ENCODE data around the gene DDX56. TPM values are rescaled to one million over a fixed set of nuclear protein-coding genes. Genes with fewer than 3 reads are reported as not detected.

Gene DDX56
- total RNA-seq, 1 experiment from 2014 or later, result 120 TPM

DNA sequence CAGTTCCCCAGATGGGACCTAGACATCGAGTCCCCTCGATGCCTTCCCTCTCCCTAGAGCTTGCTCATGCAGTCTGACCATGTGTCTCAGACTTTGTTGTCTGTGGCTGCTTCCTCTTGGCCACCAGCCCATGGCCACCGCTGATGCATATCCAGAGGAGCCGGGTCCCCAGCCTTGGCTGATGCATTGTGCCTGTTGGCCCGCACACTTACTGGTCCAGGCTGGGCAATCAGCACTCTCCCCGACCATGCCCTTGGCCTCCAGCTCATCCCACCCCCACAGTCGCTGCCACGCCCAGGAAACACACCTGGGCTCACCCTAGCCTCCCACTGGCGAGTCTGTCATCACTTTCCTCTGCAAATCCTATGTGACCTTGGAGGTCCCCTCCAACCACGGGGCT is 42.7 kb downstream of the DDX56 start:
- H3K27ac Mint-ChIP-seq, result peak overlapping the region in 1 of 3 experiments; percentile 36; a peak in 1 of 7 replicates
- H3K4me3 Mint-ChIP-seq, result no peak overlapping the region
- H3K4ac ChIP-seq (ENCODE audit: low read depth, low read length), result no peak overlapping the region
- H4K91ac ChIP-seq (ENCODE audit: insufficient read length, low read depth, low read length), result no peak overlapping the region
- no peak overlapping the region for H3T11ph ChIP-seq (ENCODE audit: low read length)
- no peak overlapping the region for H2AK5ac ChIP-seq (ENCODE audit: insufficient read length, low read length)
- H2BK20ac ChIP-seq (ENCODE audit: low read depth, low read length, poor library complexity, severe bottlenecking), result no peak overlapping the region
- H3K18ac ChIP-seq (ENCODE audit: insufficient read length, low read depth, low read length), result no peak overlapping the region
- H3K27me3 Mint-ChIP-seq (ENCODE audit: low read depth), result peaks cover 3% of the 10 kb centered on the region
- no CpG with 5 or more reads among the region's 10 CpGs for WGBS (ENCODE audit: extremely low coverage, insufficient read length, low lambda C conversion rate)
- no peak overlapping the region for H3K23ac ChIP-seq (ENCODE audit: insufficient read length, low read depth, low read length)
- H2BK15ac ChIP-seq (ENCODE audit: low read depth, low read length), result no peak overlapping the region
- TF ChIP-seq, protein P1, sequence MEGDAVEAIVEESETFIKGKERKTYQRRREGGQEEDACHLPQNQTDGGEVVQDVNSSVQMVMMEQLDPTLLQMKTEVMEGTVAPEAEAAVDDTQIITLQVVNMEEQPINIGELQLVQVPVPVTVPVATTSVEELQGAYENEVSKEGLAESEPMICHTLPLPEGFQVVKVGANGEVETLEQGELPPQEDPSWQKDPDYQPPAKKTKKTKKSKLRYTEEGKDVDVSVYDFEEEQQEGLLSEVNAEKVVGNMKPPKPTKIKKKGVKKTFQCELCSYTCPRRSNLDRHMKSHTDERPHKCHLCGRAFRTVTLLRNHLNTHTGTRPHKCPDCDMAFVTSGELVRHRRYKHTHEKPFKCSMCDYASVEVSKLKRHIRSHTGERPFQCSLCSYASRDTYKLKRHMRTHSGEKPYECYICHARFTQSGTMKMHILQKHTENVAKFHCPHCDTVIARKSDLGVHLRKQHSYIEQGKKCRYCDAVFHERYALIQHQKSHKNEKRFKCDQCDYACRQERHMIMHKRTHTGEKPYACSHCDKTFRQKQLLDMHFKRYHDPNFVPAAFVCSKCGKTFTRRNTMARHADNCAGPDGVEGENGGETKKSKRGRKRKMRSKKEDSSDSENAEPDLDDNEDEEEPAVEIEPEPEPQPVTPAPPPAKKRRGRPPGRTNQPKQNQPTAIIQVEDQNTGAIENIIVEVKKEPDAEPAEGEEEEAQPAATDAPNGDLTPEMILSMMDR (conservative IDR thresholded peaks at IDR 0.05), result no peak
- no peak overlapping the region for H3K56ac ChIP-seq (ENCODE audit: insufficient read length, low read depth, low read length)
- H4K8ac ChIP-seq (replicated peaks; ENCODE audit: insufficient read length, low read depth, low read length), result peak overlapping the region; percentile 9
- H3K4me1 Mint-ChIP-seq, result peaks cover 0 to 4% of the 10 kb centered on the region in 2 experiments; a peak in 1 of 4 replicates
- no peaks in the 10 kb centered on the region; a peak in 1 of 7 replicates for H3K36me3 Mint-ChIP-seq (ENCODE audit: insufficient read depth in 1 of 3, low read depth in 3 of 3)
- H2AFZ ChIP-seq (ENCODE audit: low read length), result no peak overlapping the region
- no peak overlapping the region for H2BK12ac ChIP-seq (ENCODE audit: insufficient read length, low read depth, low read length)
- H3K79me2 ChIP-seq (ENCODE audit: insufficient read depth, low read length), result no peaks in the 10 kb centered on the region
- H3K9me3 Mint-ChIP-seq, result peaks cover 5 to 11% of the 10 kb centered on the region in 2 experiments
- H3K9ac ChIP-seq (ENCODE audit: extremely low read depth, insufficient read length, low read length), result no peak overlapping the region
- H3K4me1 ChIP-seq (ENCODE audit: insufficient read depth, low read length), result no peaks in the 10 kb centered on the region
- H3K4me2 ChIP-seq (ENCODE audit: insufficient read depth, insufficient read length, low read length), result no peak overlapping the region
- no peak overlapping the region for H2BK120ac ChIP-seq (ENCODE audit: low read depth, low read length, poor library complexity, severe bottlenecking)
- H4K20me1 ChIP-seq (ENCODE audit: control insufficient read depth, insufficient read depth, insufficient read length), result no peaks in the 10 kb centered on the region
- H3K27me3 ChIP-seq (ENCODE audit: insufficient read depth, low read length), result no peaks in the 10 kb centered on the region; the same call in 1 of the 2 replicates
- no peak overlapping the region for H2BK5ac ChIP-seq (ENCODE audit: insufficient read length, low read length)
- H3K14ac ChIP-seq (ENCODE audit: insufficient read depth, low read length), result no peak overlapping the region; the same call in 1 of the 2 replicates
- no peak for DNase-seq
- H3K79me1 ChIP-seq (ENCODE audit: insufficient read depth, low read depth, low read length, poor library complexity, severe bottlenecking), result no peaks in the 10 kb centered on the region
- H4K5ac ChIP-seq (ENCODE audit: insufficient read length, low read depth, low read length), result no peak overlapping the region
- no peak overlapping the region for H3K27ac ChIP-seq (ENCODE audit: insufficient read length, low read depth, low read length)
- no peaks in the 10 kb centered on the region for H3K23me2 ChIP-seq (ENCODE audit: insufficient read length, low read depth, low read length, poor library complexity, severe bottlenecking)
- no peaks in the 10 kb centered on the region for H3K9me3 ChIP-seq (ENCODE audit: control insufficient read depth, low read depth, low read length)
